GM21529 (cell line): ENCODE results near the gene TFEB.

Source experiments
- ATAC-seq: cut with Tn5 transposase; IDR thresholded peaks from one replicate; pipeline ENCODE4 v1.9.1; 2021; ENCODE audit not compliant: unreplicated experiment

Gene TFEB

GRCh38 chr6:41677124-41677921, 58.1 kb downstream of the TFEB start:
- ATAC-seq = no peak

GRCh38 chr6:41676431-41676830, 59.0 kb downstream of the TFEB start:
- no peak for ATAC-seq

GRCh38 chr6:41675992-41676391, 59.4 kb downstream of the TFEB start:
- no peak for ATAC-seq

GRCh38 chr6:41675176-41675775, 60.1 kb downstream of the TFEB start:
- no peak for ATAC-seq

- no peak for ATAC-seq
These were observed 61.0 kb downstream of the TFEB start for GRCh38 chr6:41674231-41675000.

- no peak for ATAC-seq
These were observed 61.8 kb downstream of the TFEB start for GRCh38 chr6:41673704-41674000.

GRCh38 chr6:41672816-41673703, 62.3 kb downstream of the TFEB start:
- no peak for ATAC-seq

GRCh38 chr6:41672016-41672415, 63.4 kb downstream of the TFEB start:
- no peak for ATAC-seq

- no peak for ATAC-seq
These were observed 64.0 kb downstream of the TFEB start for GRCh38 chr6:41671376-41671775.

DNA sequence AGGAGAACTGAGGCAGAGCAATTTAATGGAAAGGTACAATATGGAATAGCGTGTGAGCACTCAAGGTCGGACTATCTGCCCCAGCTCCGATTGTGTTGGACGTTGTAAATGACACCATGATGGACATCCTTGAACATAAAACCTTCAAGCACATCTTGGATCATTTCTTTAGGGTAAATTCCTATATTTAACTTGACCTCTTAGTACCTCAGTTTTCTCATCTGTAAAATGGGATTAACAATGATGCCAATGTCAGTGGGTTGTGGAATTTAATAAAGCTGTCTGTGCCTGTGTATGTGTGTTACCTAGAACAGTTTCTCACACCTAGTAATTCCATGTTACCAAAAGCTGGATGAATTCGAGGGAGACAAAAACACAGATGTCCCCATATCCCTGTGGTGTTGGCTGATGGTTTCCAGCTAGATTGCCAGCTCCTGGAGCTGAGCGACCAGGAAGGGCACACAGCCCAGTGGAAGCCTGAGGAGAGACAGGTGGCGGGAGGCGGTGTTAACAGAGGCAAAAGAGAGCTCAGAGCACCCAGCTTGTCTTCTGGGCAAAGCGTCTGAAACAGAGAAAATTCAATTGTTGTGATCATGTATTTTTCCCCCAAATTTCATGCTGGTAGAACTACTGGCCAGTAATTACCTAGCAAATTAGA, 64.6 kb downstream of the TFEB start:
- no peak for ATAC-seq

DNA sequence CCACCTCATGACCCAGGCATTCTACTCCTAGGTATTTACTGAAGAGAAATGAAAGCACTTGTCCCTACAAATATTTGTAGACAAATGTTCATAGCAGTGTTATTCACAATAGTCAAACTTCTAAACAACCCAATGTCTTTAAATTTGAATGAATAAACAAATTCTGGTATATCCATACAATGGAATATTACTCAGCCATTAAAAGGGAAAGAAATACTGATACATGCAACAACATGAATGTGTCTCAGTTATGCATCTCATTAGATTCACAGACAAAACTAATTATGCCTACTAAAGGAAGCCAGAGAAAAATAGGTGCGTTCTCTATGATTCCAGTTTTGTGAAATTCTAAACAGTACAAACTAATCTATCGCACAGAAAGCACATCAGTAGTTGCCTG, 66.4 kb downstream of the TFEB start:
- ATAC-seq = no peak

GRCh38 chr6:41667195-41667594, 68.2 kb downstream of the TFEB start:
- ATAC-seq = no peak

- no peak for ATAC-seq
These were observed 71.1 kb downstream of the TFEB start for GRCh38 chr6:41664271-41664670.

GRCh38 chr6:41663568-41663967, 71.8 kb downstream of the TFEB start:
- no peak for ATAC-seq

DNA sequence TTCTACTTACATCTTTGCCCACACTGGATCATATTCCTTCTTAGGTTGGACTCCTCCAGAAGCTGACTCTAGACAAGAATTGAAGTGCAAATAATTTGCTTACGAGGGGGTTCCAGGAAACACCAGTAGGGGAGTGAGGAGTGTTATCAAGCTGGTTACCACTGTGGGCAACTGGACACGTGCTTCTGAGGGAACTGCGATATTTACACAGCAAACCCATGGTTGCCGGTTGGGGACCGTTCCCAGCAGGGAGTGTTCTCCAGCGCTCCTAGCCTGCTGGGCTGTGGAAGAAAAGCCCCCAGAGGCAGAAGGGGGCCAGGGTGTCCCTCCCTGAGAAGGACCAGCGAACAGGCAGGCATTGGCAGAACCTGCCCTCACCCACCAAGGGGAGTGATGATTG, 75.5 kb downstream of the TFEB start:
- ATAC-seq = no peak

DNA sequence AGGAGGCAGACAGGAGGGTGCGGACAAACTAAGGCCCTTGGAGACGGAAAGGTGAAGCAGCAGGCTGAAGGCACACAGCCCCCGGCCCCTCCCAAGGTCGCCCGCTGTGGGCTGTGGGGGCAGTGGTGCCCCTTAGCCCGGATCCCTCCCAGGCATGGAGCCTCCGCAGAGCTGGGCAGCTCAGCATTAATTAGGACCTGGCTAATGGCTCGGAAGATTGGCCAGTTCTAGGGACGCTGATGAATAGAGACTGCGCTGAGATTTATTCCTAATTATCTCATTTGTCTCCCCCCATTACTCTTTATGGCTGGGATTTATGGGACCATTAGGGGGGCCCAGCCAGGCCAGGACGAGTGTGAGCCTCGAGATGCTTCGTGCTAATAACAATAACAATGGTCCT, 76.8 kb downstream of the TFEB start:
- ATAC-seq = no peak

GRCh38 chr6:41657131-41658094, 78.0 kb downstream of the TFEB start:
- ATAC-seq = no peak

DNA sequence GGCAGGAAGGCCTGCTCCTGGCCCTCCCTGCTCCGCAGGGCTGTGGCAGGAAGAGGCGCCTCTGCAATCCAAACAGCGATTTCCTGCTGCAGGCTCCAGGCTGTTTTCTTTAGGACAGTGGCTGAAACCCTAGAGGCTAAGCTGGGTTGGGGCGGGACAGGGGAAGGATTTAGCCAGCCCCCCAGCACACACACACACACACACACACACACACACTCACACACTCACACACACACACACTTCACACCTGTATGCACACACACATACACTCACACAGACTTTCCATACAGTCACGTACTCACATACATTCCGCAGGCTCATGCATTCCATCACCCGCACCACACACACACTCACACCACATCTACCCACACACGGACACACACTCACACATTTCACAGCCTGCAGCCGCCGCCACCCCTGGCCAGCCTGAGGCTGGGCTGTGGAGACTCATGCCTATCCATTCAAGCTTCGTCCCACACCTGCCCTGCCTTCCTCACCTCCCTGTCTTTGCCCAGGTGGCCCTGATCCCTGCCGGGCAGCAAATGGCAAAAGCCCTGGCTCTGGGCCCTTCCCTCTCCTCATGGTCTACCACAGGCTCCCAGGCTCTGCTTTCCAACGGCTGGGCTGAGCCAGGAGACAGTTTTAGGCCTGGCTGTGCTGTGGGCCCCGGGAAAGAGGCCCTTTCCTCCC, 79.3 kb downstream of the TFEB start:
- ATAC-seq = no peak

GRCh38 chr6:41655646-41656001, 79.8 kb downstream of the TFEB start:
- no peak for ATAC-seq
